ENCODE measurements around the gene NAT16. TPM values are rescaled to one million over a fixed set of nuclear protein-coding genes. Genes with fewer than 3 reads are reported as not detected.
A peak's percentile ranks its signal among the peaks of the same experiment; 100 is the strongest.

Gene NAT16
- total and polyA plus RNA-seq, 2 of the 13 experiments (the other 11 are each of a cell fraction or from before 2014, with no cell fraction given), result 0.04 TPM; not detected in 1

- no peak for TF ChIP-seq MIER3 (CRISPR knock-in tag; IDR thresholded peaks at IDR 0.05; ENCODE audit: borderline replicate concordance)
- no peak for TF ChIP-seq SNAPC4 (CRISPR knock-in tag; IDR thresholded peaks at IDR 0.05)
- TF ChIP-seq ADNP (CRISPR knock-in tag; IDR thresholded peaks at IDR 0.05), result no peak
- TF ChIP-seq SALL2 (CRISPR knock-in tag; IDR thresholded peaks at IDR 0.05), result no peak
- TF ChIP-seq ZNF205 (CRISPR knock-in tag; IDR thresholded peaks at IDR 0.05), result no peak
- peak; percentile 32; the same call in 1 of the 2 replicates for TF ChIP-seq GABPB1 (CRISPR knock-in tag; IDR thresholded peaks at IDR 0.05)
- TF ChIP-seq ZNF451 (CRISPR knock-in tag; IDR thresholded peaks at IDR 0.05), result no peak
- no peak for TF ChIP-seq ZKSCAN1 (IDR thresholded peaks at IDR 0.05; ENCODE audit: low read length)
- TF ChIP-seq RARA (CRISPR knock-in tag; IDR thresholded peaks at IDR 0.05), result no peak
- no peak for TF ChIP-seq HNRNPL (IDR thresholded peaks at IDR 0.05; ENCODE audit: low read depth, low read length)
- no peak for TF ChIP-seq ZNF609 (CRISPR knock-in tag; IDR thresholded peaks at IDR 0.05; ENCODE audit: borderline replicate concordance)
- TF ChIP-seq ZNF34 (CRISPR knock-in tag; IDR thresholded peaks at IDR 0.05; ENCODE audit: borderline replicate concordance), result no peak
- no peak for TF ChIP-seq LCORL (IDR thresholded peaks at IDR 0.05)
- no peak for TF ChIP-seq LCORL (CRISPR knock-in tag; IDR thresholded peaks at IDR 0.05)
- TF ChIP-seq ZNF362 (CRISPR knock-in tag; IDR thresholded peaks at IDR 0.05; ENCODE audit: borderline replicate concordance), result no peak
- TF ChIP-seq SMYD3 (CRISPR knock-in tag; IDR thresholded peaks at IDR 0.05), result no peak
- peak; percentile 31; the same call in 1 of the 2 replicates for TF ChIP-seq ZFP91 (CRISPR knock-in tag; IDR thresholded peaks at IDR 0.05; ENCODE audit: borderline replicate concordance)
- no peak for TF ChIP-seq DNMT1 (CRISPR knock-in tag; IDR thresholded peaks at IDR 0.05)
These were observed at the start of gene NAT16 (continued) for GRCh38 chr7:101180130-101180755.
